Measurements from ENCODE around the gene LIX1L. TPM values are rescaled to one million over a fixed set of nuclear protein-coding genes. Genes with fewer than 3 reads are reported as not detected.

The LIX1L gene
- polyA plus RNA-seq, 1 donor (not counting 4 experiments of a cell fraction or from before 2014, with no cell fraction given), result 20.0 TPM

- H2AFZ ChIP-seq (ENCODE audit: control insufficient read depth, low read length), result no peak overlapping the region
- no peak for TF ChIP-seq CTCF (optimal IDR thresholded peaks at IDR 0.05 in 1 of 3, IDR thresholded peaks at IDR 0.05 in 1 of 3, conservative IDR thresholded peaks at IDR 0.05 in 1 of 3; ENCODE audit: extremely low read depth in 1 of 3, insufficient read depth in 2 of 3, low read length in 3 of 3)
- TF ChIP-seq EZH2 (IDR thresholded peaks at IDR 0.05; ENCODE audit: low read length), result no peak
- no peak overlapping the region for H3K4me2 ChIP-seq (ENCODE audit: control insufficient read depth, extremely low read depth, insufficient read depth, low read depth, low read length)
- H3K79me2 ChIP-seq (ENCODE audit: control insufficient read depth, insufficient read depth, low read length), result no peaks in the 10 kb centered on the region
- no peak for DNase-seq (ENCODE audit: low read depth, low spot score)
- no peak overlapping the region for H3K4me3 ChIP-seq (ENCODE audit: control insufficient read depth in 2 of 3, extremely low read depth in 1 of 3, insufficient read depth in 2 of 3, low read depth in 1 of 3, low read length in 3 of 3)
- no peak overlapping the region for H3K27ac ChIP-seq (ENCODE audit: control insufficient read depth, insufficient read depth, low read length)
- H3K9me1 ChIP-seq (ENCODE audit: control insufficient read depth, extremely low read depth, insufficient read depth, low read length), result no peaks in the 10 kb centered on the region
- H3K36me3 ChIP-seq (ENCODE audit: control insufficient read depth in 2 of 2, extremely low read depth in 1 of 2, insufficient read depth in 2 of 2, low read length in 2 of 2), result peaks cover 7 to 8% of the 10 kb centered on the region in 2 experiments
- no peak overlapping the region for H3K9ac ChIP-seq (ENCODE audit: control insufficient read depth, extremely low read depth, insufficient read depth, low read length)
- no peaks in the 10 kb centered on the region for H3K27me3 ChIP-seq (ENCODE audit: control insufficient read depth, extremely low read depth, insufficient read depth, low read length)
- no peaks in the 10 kb centered on the region for H4K20me1 ChIP-seq (ENCODE audit: control insufficient read depth, extremely low read depth, insufficient read depth, low read length)
- dilution Hi-C loops (cut with MboI; ENCODE audit: extremely low pct_ligation_motif_present, low sequenced_read_pairs), result no loop called here
- peaks cover 15% of the 10 kb centered on the region for H3K4me1 ChIP-seq (ENCODE audit: control insufficient read depth, extremely low read depth, insufficient read depth, low read length)
- no peaks in the 10 kb centered on the region for H3K9me3 ChIP-seq (ENCODE audit: control insufficient read depth, low read depth, low read length)
- no peak for FAIRE-seq
Measured at GRCh38 chr1:145906954-145907753, 50.7 kb downstream of the LIX1L start.

- DNase-seq (ENCODE audit: low read depth, low spot score), result no peak
- peak in 1 of 3 experiments; percentile 6 for TF ChIP-seq CTCF (optimal IDR thresholded peaks at IDR 0.05 in 1 of 3, IDR thresholded peaks at IDR 0.05 in 1 of 3, conservative IDR thresholded peaks at IDR 0.05 in 1 of 3; ENCODE audit: extremely low read depth in 1 of 3, insufficient read depth in 2 of 3, low read length in 3 of 3)
- TF ChIP-seq EZH2 (IDR thresholded peaks at IDR 0.05; ENCODE audit: low read length), result no peak
- dilution Hi-C loops (cut with MboI; ENCODE audit: extremely low pct_ligation_motif_present, low sequenced_read_pairs), result no loop called here
- Histone ChIP-seq H3K4me1 (ENCODE audit: control insufficient read depth, extremely low read depth, insufficient read depth, low read length) (no peaks in the 10 kb centered on the region), H3K9me1 (ENCODE audit: control insufficient read depth, extremely low read depth, insufficient read depth, low read length) (no peaks in the 10 kb centered on the region), H3K27me3 (ENCODE audit: control insufficient read depth, extremely low read depth, insufficient read depth, low read length) (no peaks in the 10 kb centered on the region), H4K20me1 (ENCODE audit: control insufficient read depth, extremely low read depth, insufficient read depth, low read length) (no peaks in the 10 kb centered on the region), H3K27ac (ENCODE audit: control insufficient read depth, insufficient read depth, low read length) (no peak overlapping the region), H3K79me2 (ENCODE audit: control insufficient read depth, insufficient read depth, low read length) (no peaks in the 10 kb centered on the region), H3K36me3 (ENCODE audit: control insufficient read depth in 2 of 2, extremely low read depth in 1 of 2, insufficient read depth in 2 of 2, low read length in 2 of 2) (peaks cover 0 to 3% of the 10 kb centered on the region in 2 experiments), H3K9ac (ENCODE audit: control insufficient read depth, extremely low read depth, insufficient read depth, low read length) (no peak overlapping the region), H3K9me3 (ENCODE audit: control insufficient read depth, low read depth, low read length) (no peaks in the 10 kb centered on the region), H3K4me2 (ENCODE audit: control insufficient read depth, extremely low read depth, insufficient read depth, low read depth, low read length) (no peak overlapping the region), H3K4me3 (ENCODE audit: control insufficient read depth in 2 of 3, extremely low read depth in 1 of 3, insufficient read depth in 2 of 3, low read depth in 1 of 3, low read length in 3 of 3) (no peak overlapping the region), H2AFZ (ENCODE audit: control insufficient read depth, low read length) (no peak overlapping the region)
- FAIRE-seq, result no peak
Measured at GRCh38 chr1:145901312-145902021, 56.4 kb downstream of the LIX1L start.
